Upper lobe of left lung (tissue), 6 donors: ENCODE measurements around the gene RPA1. TPM values are rescaled to one million over a fixed set of nuclear protein-coding genes. Genes with fewer than 3 reads are reported as not detected.

Experiments used
- ATAC-seq, 2 donors: fragments of 200-7000 bp; cut with Tn5 transposase; one replicate each; pipeline ENCODE4 v1.9.1; 2022; ENCODE audit warnings: mild to moderate bottlenecking in 2 of 2, moderate library complexity in 2 of 2; ENCODE audit not compliant: low FRiP score in 2 of 2
- DNase-seq, 2 donors: peaks; one replicate each; pipeline ENCODE4 v3.0.0-alpha.2; 2019 to 2020
- H3K27ac ChIP-seq, 4 donors: fragments of 200-600 bp; sonication (generic); one replicate each; pipeline ENCODE4 v1.5.1; 2016 to 2019
- H3K27me3 ChIP-seq, 4 donors: fragments of 200-600 bp; sonication (generic); one replicate each; pipeline ENCODE4 v1.5.1; 2017 to 2019
- H3K36me3 ChIP-seq, 4 donors: fragments of 200-600 bp; sonication (generic); one replicate each; pipeline ENCODE4 v1.5.1; 2016 to 2019
- H3K4me1 ChIP-seq, 4 donors: fragments of 200-600 bp; sonication (generic); one replicate each; pipeline ENCODE4 v1.5.1; 2018 to 2019
- H3K4me3 ChIP-seq, 4 donors: fragments of 200-600 bp; sonication (generic); one replicate each; pipeline ENCODE4 v1.5.1; 2017 to 2019; ENCODE audit warnings: mild to moderate bottlenecking in 2 of 4, moderate library complexity in 1 of 4
- H3K9me3 ChIP-seq, 4 donors: fragments of 200-600 bp; sonication (generic); one replicate each; pipeline ENCODE4 v1.5.1; 2018 to 2019
- CTCF ChIP-seq, 6 experiments: fragments of 450-650 bp in 4 of 6; fragments of 200-600 bp in 2 of 6; sonication (generic) in 2 of 6; IDR thresholded peaks; one replicate each; pipeline ENCODE4 v1.5.1; 2016 to 2019; ENCODE audit warnings: antibody characterized with exemption in 6 of 6
- EP300 ChIP-seq, 4 donors: sonication (generic); formaldehyde crosslinking; IDR thresholded peaks; one replicate each; pipeline ENCODE4 v1.5.1; 2017; ENCODE audit warnings: antibody characterized with exemption in 4 of 4, control low read depth in 2 of 4
- POLR2A ChIP-seq, 4 donors: fragments of 450-650 bp; IDR thresholded peaks; one replicate each; pipeline ENCODE4 v1.5.1; 2016 to 2017; ENCODE audit warnings: antibody characterized with exemption in 4 of 4, mild to moderate bottlenecking in 2 of 4
- POLR2AphosphoS5 ChIP-seq, 2 donors: sonication (generic); formaldehyde crosslinking; IDR thresholded peaks; one replicate each; pipeline ENCODE4 v1.5.1; 2017; ENCODE audit warnings: antibody characterized with exemption in 2 of 2
- WGBS, 2 donors: methylation state at CpG; one replicate each; pipeline ENCODE4 v1.1.5; 2017 to 2018; 5-methylcytosine and 5-hydroxymethylcytosine counted together
- total RNA-seq, 6 donors: library from RNA; depleted of rRNA in 4 of 6; stranded (reverse); fragments of >200 nt in 4 of 6; gene quantifications; one replicate each; pipeline versions ENCODE4 v1.1.0 to v1.2.1, GENCODE V29; 2016 to 2021
- donor health status: DM: no; HTN: no; CAD: no; lungs with moderate emphysema.
- donor health status: DM: no; HTN: yes; CAD: no; lungs with severe emphysema.

The RPA1 gene
- total RNA-seq, 6 donors from 2014 or later: 14.1 to 82.3 (median 24.8) TPM

DNA sequence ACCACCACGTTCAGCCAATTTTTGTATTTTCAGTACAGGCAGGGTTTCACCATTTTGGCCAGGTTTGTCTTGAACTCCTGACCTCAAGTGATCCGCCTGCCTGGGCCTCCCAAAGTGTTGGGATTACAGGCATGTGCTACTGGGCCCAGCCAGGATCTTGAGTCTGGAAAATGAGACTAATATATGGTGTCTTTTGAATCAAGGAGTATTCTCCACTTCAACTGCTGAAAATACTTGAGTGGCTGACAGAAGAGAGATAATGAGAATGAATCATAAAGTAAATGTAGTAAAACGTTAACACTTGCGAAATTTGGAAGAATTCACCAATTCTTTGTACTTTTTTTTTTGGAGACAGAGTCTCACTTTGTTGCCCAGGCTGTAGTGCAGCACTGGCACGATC, 16.7 kb upstream of the RPA1 start:
- ATAC-seq: peak in 1 of 2 donors; percentile 61
- H3K36me3 ChIP-seq: peaks cover 2 to 25% (median 11%) of the 10 kb centered on the region in 4 donors
- WGBS, 2 donors: 80 to 86% methylated on average over 5 of the region's 5 CpGs
- H3K4me1 ChIP-seq: no peaks in the 10 kb centered on the region
- no peaks in the 10 kb centered on the region for H3K27me3 ChIP-seq
- H3K4me3 ChIP-seq: no peak overlapping the region
- DNase-seq: no peak
- no peak overlapping the region for H3K27ac ChIP-seq
- no peaks in the 10 kb centered on the region for H3K9me3 ChIP-seq
- TF ChIP-seq EP300 (IDR thresholded peaks at IDR 0.05) (no peak), CTCF (IDR thresholded peaks at IDR 0.05) (no peak), POLR2A (IDR thresholded peaks at IDR 0.05) (no peak), POLR2AphosphoS5 (IDR thresholded peaks at IDR 0.05) (no peak)

DNA sequence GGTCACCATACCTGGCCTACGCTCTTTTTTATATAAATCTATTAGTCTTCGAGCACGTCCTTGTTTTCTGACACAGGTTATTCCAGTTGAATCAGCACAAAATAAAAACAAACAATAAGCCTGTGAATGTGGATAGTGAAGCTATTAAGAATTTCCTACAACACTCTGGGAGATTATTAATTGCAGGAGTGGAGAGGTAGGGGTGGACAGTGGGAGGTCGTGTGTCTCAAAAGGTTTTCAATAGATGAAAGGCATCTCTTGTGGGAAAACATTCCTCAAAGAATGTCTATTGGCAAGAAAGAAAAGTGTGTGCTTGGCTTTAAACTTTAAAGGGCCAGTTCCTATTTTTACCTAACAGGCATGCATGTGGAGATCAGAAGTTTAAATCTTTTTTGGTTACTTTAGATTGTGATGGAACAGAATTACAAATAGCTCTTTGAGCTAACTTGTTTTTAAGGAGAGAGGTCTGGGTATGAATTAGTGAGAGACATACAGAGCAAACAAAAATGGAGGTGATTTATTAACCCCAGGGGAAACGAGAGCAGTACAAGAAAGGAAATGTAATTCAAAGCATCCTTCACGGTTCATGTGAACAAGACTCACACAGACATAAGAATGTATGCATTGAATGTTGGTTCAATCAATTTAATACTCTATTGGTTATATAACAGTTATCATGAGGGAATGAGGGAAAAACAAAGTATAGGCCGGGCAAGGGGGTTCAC, 9.1 kb upstream of the RPA1 start:
- no peak for TF ChIP-seq POLR2A (IDR thresholded peaks at IDR 0.05)
- TF ChIP-seq CTCF (IDR thresholded peaks at IDR 0.05): no peak
- TF ChIP-seq EP300 (IDR thresholded peaks at IDR 0.05): no peak
- no peak for TF ChIP-seq POLR2AphosphoS5 (IDR thresholded peaks at IDR 0.05)
- no peak for ATAC-seq

GRCh38 chr17:1829216-1829591, 601 bp upstream of the RPA1 start:
- TF ChIP-seq CTCF (IDR thresholded peaks at IDR 0.05) (no peak), POLR2A (IDR thresholded peaks at IDR 0.05) (no peak), POLR2AphosphoS5 (IDR thresholded peaks at IDR 0.05) (no peak), EP300 (IDR thresholded peaks at IDR 0.05) (no peak)
- WGBS, 2 donors: 0 to 4% methylated on average over 7 to 13 of the region's 13 CpGs

More for the DNA sequence above, 9.1 kb upstream of the RPA1 start:
- Histone ChIP-seq H3K27me3 (no peaks in the 10 kb centered on the region), H3K4me3 (no peak overlapping the region), H3K27ac (no peak overlapping the region), H3K36me3 (peaks cover 3 to 19% (median 10%) of the 10 kb centered on the region in 4 donors), H3K9me3 (no peaks in the 10 kb centered on the region), H3K4me1 (no peaks in the 10 kb centered on the region)
- no peak for DNase-seq
- 76 to 77% methylated on average over 7 of the region's 7 CpGs for WGBS, 2 donors

DNA sequence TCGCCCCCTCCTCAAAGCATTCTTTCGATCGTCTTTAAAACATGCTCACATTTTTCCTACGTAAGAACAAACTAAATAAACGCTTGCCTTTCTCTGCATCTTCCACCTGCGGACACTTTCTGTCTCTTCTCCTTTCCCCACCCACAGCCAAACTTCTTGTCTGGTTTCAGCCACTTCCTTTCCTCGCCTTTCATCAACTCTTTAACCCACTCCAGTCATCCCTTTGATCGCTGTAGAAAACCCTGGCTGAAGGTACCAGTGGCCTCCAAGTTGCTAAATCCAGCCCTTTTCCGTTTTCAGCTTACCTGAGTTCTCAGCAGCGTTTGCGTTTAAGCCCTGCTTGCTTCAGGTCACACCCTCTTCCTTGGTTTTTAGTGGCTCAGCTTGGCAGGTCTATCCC, 483 bp downstream of the RPA1 start:
- whole genome bisulfite sequencing, 2 donors: 1% methylated on average over 11 of the region's 11 CpGs
- Histone ChIP-seq H3K9me3 (no peaks in the 10 kb centered on the region), H3K27ac (peak overlapping the region; percentile 77 to 93 (median 89)), H3K36me3 (peaks cover under 1 to 22% (median 9%) of the 10 kb centered on the region in 4 donors), H3K27me3 (no peaks in the 10 kb centered on the region), H3K4me3 (peak overlapping the region; percentile 87 to 99 (median 94)), H3K4me1 (peaks cover 11 to 28% (median 19%) of the 10 kb centered on the region in 4 donors)
- peak in 1 of 2 donors; percentile 25 for DNase-seq
- ATAC-seq: no peak
- no peak for TF ChIP-seq CTCF (IDR thresholded peaks at IDR 0.05)
- no peak for TF ChIP-seq POLR2A (IDR thresholded peaks at IDR 0.05)
- TF ChIP-seq POLR2AphosphoS5 (IDR thresholded peaks at IDR 0.05): no peak
- no peak for TF ChIP-seq EP300 (IDR thresholded peaks at IDR 0.05)

More at GRCh38 chr17:1829216-1829591, 601 bp upstream of the RPA1 start:
- DNase-seq: peak in 1 of 2 donors; percentile 25
- H3K4me3 ChIP-seq: peak overlapping the region; percentile 87 to 99 (median 94)
- peaks cover 4 to 26% (median 12%) of the 10 kb centered on the region in 4 donors for H3K36me3 ChIP-seq
- no peaks in the 10 kb centered on the region for H3K27me3 ChIP-seq
- H3K27ac ChIP-seq: peak overlapping the region; percentile 77 to 93 (median 89)
- peaks cover 11 to 28% (median 19%) of the 10 kb centered on the region in 4 donors for H3K4me1 ChIP-seq
- ATAC-seq: peak; percentile 5 to 11
- H3K9me3 ChIP-seq: no peaks in the 10 kb centered on the region
